ENCODE measurements around the gene PMP22.

PMP22 gene

DNA sequence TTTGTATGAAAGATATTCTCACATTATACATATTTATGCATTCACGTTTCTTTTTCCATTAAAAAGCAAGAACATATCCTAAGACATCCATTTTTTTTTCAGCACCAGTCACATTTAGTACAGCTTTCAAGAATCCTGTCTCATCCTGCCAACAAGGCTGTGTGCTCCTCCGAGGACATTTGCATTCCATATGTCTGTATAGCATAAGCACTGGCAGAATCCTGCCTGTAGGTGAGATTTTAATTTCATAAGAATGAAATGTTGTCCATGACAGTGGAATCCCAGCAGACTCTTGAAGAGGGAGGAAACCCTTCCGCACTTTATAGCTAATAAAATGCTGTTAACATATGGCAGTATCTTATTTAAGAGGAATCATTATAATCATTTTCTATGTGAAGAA is 2.9 kb upstream of the PMP22 start:
- TF ChIP-seq ZFX (IDR thresholded peaks at IDR 0.05), result no peak
- TF ChIP-seq, protein P1, sequence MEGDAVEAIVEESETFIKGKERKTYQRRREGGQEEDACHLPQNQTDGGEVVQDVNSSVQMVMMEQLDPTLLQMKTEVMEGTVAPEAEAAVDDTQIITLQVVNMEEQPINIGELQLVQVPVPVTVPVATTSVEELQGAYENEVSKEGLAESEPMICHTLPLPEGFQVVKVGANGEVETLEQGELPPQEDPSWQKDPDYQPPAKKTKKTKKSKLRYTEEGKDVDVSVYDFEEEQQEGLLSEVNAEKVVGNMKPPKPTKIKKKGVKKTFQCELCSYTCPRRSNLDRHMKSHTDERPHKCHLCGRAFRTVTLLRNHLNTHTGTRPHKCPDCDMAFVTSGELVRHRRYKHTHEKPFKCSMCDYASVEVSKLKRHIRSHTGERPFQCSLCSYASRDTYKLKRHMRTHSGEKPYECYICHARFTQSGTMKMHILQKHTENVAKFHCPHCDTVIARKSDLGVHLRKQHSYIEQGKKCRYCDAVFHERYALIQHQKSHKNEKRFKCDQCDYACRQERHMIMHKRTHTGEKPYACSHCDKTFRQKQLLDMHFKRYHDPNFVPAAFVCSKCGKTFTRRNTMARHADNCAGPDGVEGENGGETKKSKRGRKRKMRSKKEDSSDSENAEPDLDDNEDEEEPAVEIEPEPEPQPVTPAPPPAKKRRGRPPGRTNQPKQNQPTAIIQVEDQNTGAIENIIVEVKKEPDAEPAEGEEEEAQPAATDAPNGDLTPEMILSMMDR (conservative IDR thresholded peaks at IDR 0.05), result no peak
- H3K27ac ChIP-seq, result no peak overlapping the region

GRCh38 chr17:15266325-15267125 is 1.4 kb upstream of the PMP22 start:
- no peak overlapping the region for H3K27ac ChIP-seq
- TF ChIP-seq ZFX (IDR thresholded peaks at IDR 0.05), result no peak
- TF ChIP-seq, protein P1 (conservative IDR thresholded peaks at IDR 0.05), result no peak

GRCh38 chr17:15264542-15264941 is 584 bp downstream of the PMP22 start:
- peak overlapping the region; percentile 57 for H3K27ac ChIP-seq
- TF ChIP-seq, protein P1 (conservative IDR thresholded peaks at IDR 0.05), result no peak
- TF ChIP-seq ZFX (IDR thresholded peaks at IDR 0.05), result no peak

GRCh38 chr17:15263680-15264079 is 1.4 kb downstream of the PMP22 start:
- H3K27ac ChIP-seq, result no peak overlapping the region
- TF ChIP-seq, protein P1 (conservative IDR thresholded peaks at IDR 0.05), result no peak
- no peak for TF ChIP-seq ZFX (IDR thresholded peaks at IDR 0.05)

- H3K27ac ChIP-seq, result no peak overlapping the region
- TF ChIP-seq ZFX (IDR thresholded peaks at IDR 0.05), result no peak
- TF ChIP-seq, protein P1 (conservative IDR thresholded peaks at IDR 0.05), result no peak
Observed at GRCh38 chr17:15263206-15263579, 1.9 kb downstream of the PMP22 start.

- no peak overlapping the region for H3K27ac ChIP-seq
- TF ChIP-seq, protein P1 (conservative IDR thresholded peaks at IDR 0.05), result no peak
- no peak for TF ChIP-seq ZFX (IDR thresholded peaks at IDR 0.05)
Observed at GRCh38 chr17:15262291-15263205, 2.6 kb downstream of the PMP22 start.

DNA sequence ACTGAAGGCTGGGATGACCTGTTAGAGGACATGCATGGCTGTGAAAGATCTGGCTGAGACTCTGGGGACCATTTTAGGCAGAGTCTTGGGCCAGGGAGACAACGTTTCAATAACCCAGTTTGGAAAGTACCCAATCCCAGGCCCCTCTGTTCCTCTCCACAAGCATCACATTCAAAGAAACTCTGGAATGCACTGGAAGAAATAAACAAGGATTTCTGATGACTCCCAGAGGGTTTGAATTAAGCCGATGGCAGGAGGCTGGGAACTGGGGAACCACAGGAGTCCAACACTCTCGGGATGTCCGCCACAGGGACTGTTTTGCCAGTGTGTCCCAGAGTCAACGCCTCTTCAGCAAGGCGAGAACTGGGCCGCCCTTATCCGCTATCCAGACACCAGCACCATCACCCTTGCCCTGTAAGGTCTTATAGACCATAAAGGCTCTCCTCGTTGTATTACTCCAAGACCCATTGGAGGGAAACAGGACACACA is 3.3 kb downstream of the PMP22 start:
- H3K27ac ChIP-seq, result no peak overlapping the region
- TF ChIP-seq, protein P1 (conservative IDR thresholded peaks at IDR 0.05), result no peak
- no peak for TF ChIP-seq ZFX (IDR thresholded peaks at IDR 0.05)
